MM.1S (cell line): ENCODE measurements around the gene KRT75.

ENCODE experiments used
- CTCF ChIP-seq: fragments of 300-600 bp; sonication (generic); IDR thresholded peaks from 2 replicates; pipeline ENCODE4 v1.5.1; 2016; ENCODE audit warnings: antibody characterized with exemption, low read length, mixed read lengths
- EZH2 ChIP-seq: fragments of 300-600 bp; sonication (generic); optimal IDR thresholded peaks from 2 replicates; pipeline ENCODE3; 2017; ENCODE audit warnings: low read depth, mild to moderate bottlenecking, antibody characterized with exemption, low read length, mixed read lengths
- EZH2phosphoT487 ChIP-seq: fragments of 300-600 bp; sonication (generic); IDR thresholded peaks from 2 replicates; pipeline ENCODE4 v1.6.1; 2018; ENCODE audit warnings: antibody characterized with exemption, low read length

- no peak for TF ChIP-seq EZH2
- TF ChIP-seq CTCF = no peak
- no peak for TF ChIP-seq EZH2phosphoT487
Observed at GRCh38 chr12:52400906-52401305, 33.3 kb downstream of the KRT75 start.
